Osteocyte (in vitro differentiated cells): Measurements from ENCODE around the gene DCDC2. TPM values are rescaled to one million over a fixed set of nuclear protein-coding genes. Genes with fewer than 3 reads are reported as not detected.
"Not testable (repeated sequence)": the region's sequence is repeated elsewhere in the genome, so short reads cannot be mapped to it uniquely, and the experiment has no call there.

Experiments used
- DNase-seq: peaks from one replicate; pipeline ENCODE4 v3.0.0; 2021; ENCODE audit warnings: mixed read lengths; ENCODE audit not compliant: unreplicated experiment; ENCODE audit errors: extremely low spot score
- H3K27ac Mint-ChIP-seq: one replicate; pipeline ENCODE4 v1.8.0; 2021; ENCODE audit warnings: mild to moderate bottlenecking, mixed read lengths; ENCODE audit not compliant: unreplicated experiment
- H3K27me3 Mint-ChIP-seq: one replicate; pipeline ENCODE4 v1.8.0; 2021; ENCODE audit warnings: mixed read lengths; ENCODE audit not compliant: unreplicated experiment
- H3K36me3 Mint-ChIP-seq: one replicate; pipeline ENCODE4 v1.8.0; 2021; ENCODE audit warnings: mixed read lengths; ENCODE audit not compliant: unreplicated experiment
- H3K4me1 Mint-ChIP-seq: one replicate; pipeline ENCODE4 v1.8.0; 2021; ENCODE audit warnings: mixed read lengths; ENCODE audit not compliant: unreplicated experiment
- H3K4me3 Mint-ChIP-seq: one replicate; pipeline ENCODE4 v1.8.0; 2021; ENCODE audit warnings: mild to moderate bottlenecking, moderate library complexity, mixed read lengths; ENCODE audit not compliant: unreplicated experiment
- H3K9me3 Mint-ChIP-seq: one replicate; pipeline ENCODE4 v1.8.0; 2021; ENCODE audit warnings: mixed read lengths; ENCODE audit not compliant: unreplicated experiment
- CTCF ChIP-seq: fragments of 200-600 bp; sonication (generic); IDR thresholded peaks from 2 replicates; pipeline ENCODE4 v1.5.0; 2021; ENCODE audit warnings: antibody characterized with exemption, mild to moderate bottlenecking, moderate library complexity
- total RNA-seq: library from RNA; stranded (reverse); gene quantifications from 2 replicates; pipeline ENCODE4 v1.2.1, GENCODE V29; 2021

The DCDC2 gene
- total RNA-seq, 1 donor from 2014 or later: 1.0 TPM

GRCh38 chr6:24401458-24401857 is 43.6 kb upstream of the DCDC2 start:
- Mint-ChIP-seq H3K9me3 (no peaks in the 10 kb centered on the region), H3K36me3 (peaks cover 6% of the 10 kb centered on the region), H3K4me3 (no peak overlapping the region), H3K4me1 (peaks cover 23% of the 10 kb centered on the region), H3K27ac (no peak overlapping the region), H3K27me3 (peaks cover 31% of the 10 kb centered on the region)
- no peak for TF ChIP-seq CTCF
- no peak for DNase-seq

GRCh38 chr6:24400045-24401039 is 42.5 kb upstream of the DCDC2 start:
- not testable (repeated sequence) for H3K9me3 Mint-ChIP-seq, DNase-seq, H3K36me3 Mint-ChIP-seq, H3K4me3 Mint-ChIP-seq, H3K27ac Mint-ChIP-seq
- H3K4me1 Mint-ChIP-seq: peaks cover 23% of the 10 kb centered on the region
- H3K27me3 Mint-ChIP-seq: peaks cover 35% of the 10 kb centered on the region

GRCh38 chr6:24397631-24398030 is 39.8 kb upstream of the DCDC2 start:
- DNase-seq: no peak
- Mint-ChIP-seq H3K9me3 (no peaks in the 10 kb centered on the region), H3K27ac (no peak overlapping the region), H3K4me1 (peaks cover 6% of the 10 kb centered on the region), H3K36me3 (no peaks in the 10 kb centered on the region), H3K27me3 (peaks cover 37% of the 10 kb centered on the region), H3K4me3 (no peak overlapping the region)
- TF ChIP-seq CTCF: no peak

GRCh38 chr6:24396824-24397223 is 39.0 kb upstream of the DCDC2 start:
- DNase-seq: no peak
- peaks cover 40% of the 10 kb centered on the region for H3K27me3 Mint-ChIP-seq
- no peaks in the 10 kb centered on the region for H3K9me3 Mint-ChIP-seq
- no peak overlapping the region for H3K27ac Mint-ChIP-seq
- no peak for TF ChIP-seq CTCF
- H3K36me3 Mint-ChIP-seq: no peaks in the 10 kb centered on the region
- no peak overlapping the region for H3K4me3 Mint-ChIP-seq
- H3K4me1 Mint-ChIP-seq: no peaks in the 10 kb centered on the region

- Mint-ChIP-seq H3K27ac (no peak overlapping the region), H3K9me3 (no peaks in the 10 kb centered on the region), H3K36me3 (no peaks in the 10 kb centered on the region), H3K4me1 (no peaks in the 10 kb centered on the region), H3K4me3 (no peak overlapping the region), H3K27me3 (peaks cover 29% of the 10 kb centered on the region)
- no peak for DNase-seq
- TF ChIP-seq CTCF: no peak
These were observed 37.0 kb upstream of the DCDC2 start for GRCh38 chr6:24394780-24395437.
